Liver (tissue), 9 donors: ENCODE data around the gene MSL1. TPM values are rescaled to one million over a fixed set of nuclear protein-coding genes. Genes with fewer than 3 reads are reported as not detected.
A peak's percentile ranks its signal among the peaks of the same experiment; 100 is the strongest.

ENCODE experiments used
- DNase-seq: peaks from one replicate; pipeline ENCODE4 v3.0.0-alpha.2; 2017; ENCODE audit warnings: low spot score
- H3K27ac ChIP-seq, 2 donors: one replicate each; pipeline ENCODE4 v1.7.0; 2013; ENCODE audit warnings: inconsistent platforms in 2 of 2, low read length in 2 of 2, control low read depth in 1 of 2, low read depth in 1 of 2, mild to moderate bottlenecking in 1 of 2
- H3K27me3 ChIP-seq, 4 donors: one replicate each; pipeline versions ENCODE4 v1.6.1 to v1.7.0; 2013; ENCODE audit warnings: low read length in 3 of 4, inconsistent platforms in 1 of 4, mild to moderate bottlenecking in 1 of 4, moderate library complexity in 1 of 4; ENCODE audit not compliant: control insufficient read depth in 4 of 4, insufficient read depth in 4 of 4
- H3K36me3 ChIP-seq, 4 donors: one replicate each; pipeline versions ENCODE4 v1.6.1 to v1.7.0; 2013; ENCODE audit warnings: low read length in 3 of 4, mild to moderate bottlenecking in 3 of 4, low read depth in 1 of 4, moderate library complexity in 1 of 4; ENCODE audit not compliant: control insufficient read depth in 4 of 4, insufficient read depth in 3 of 4
- H3K4me1 ChIP-seq, 4 donors: one replicate each; pipeline versions ENCODE4 v1.6.1 to v1.7.0; 2013; ENCODE audit warnings: low read length in 3 of 4, mild to moderate bottlenecking in 3 of 4, moderate library complexity in 1 of 4; ENCODE audit not compliant: control insufficient read depth in 4 of 4, insufficient read depth in 4 of 4
- H3K4me3 ChIP-seq, 3 donors: one replicate each; pipeline versions ENCODE4 v1.6.1 to v1.7.0; 2013; ENCODE audit warnings: low read length in 3 of 3, control low read depth in 1 of 3, low read depth in 1 of 3, mild to moderate bottlenecking in 1 of 3
- H3K9ac ChIP-seq, 2 donors: one replicate each; pipeline ENCODE4 v1.7.0; 2013; ENCODE audit warnings: low read length in 2 of 2, mild to moderate bottlenecking in 2 of 2, moderate library complexity in 2 of 2, control low read depth in 1 of 2, low read depth in 1 of 2
- H3K9me3 ChIP-seq, 4 donors: one replicate each; pipeline versions ENCODE4 v1.6.1 to v1.7.0; 2013; ENCODE audit warnings: low read length in 3 of 4; ENCODE audit not compliant: control insufficient read depth in 4 of 4
- ATF3 ChIP-seq: IDR thresholded peaks from 2 replicates; pipeline ENCODE4 v1.6.1; 2016; ENCODE audit warnings: antibody characterized with exemption
- CTCF ChIP-seq: fragments of 150-350 bp; IDR thresholded peaks from 2 replicates; pipeline ENCODE4 v1.5.1; 2017; ENCODE audit warnings: improper control_type of control experiment, low read depth, low read length; ENCODE audit not compliant: missing input control
- EGR1 ChIP-seq, 2 donors: IDR thresholded peaks; 2 replicates each; pipeline ENCODE4 v1.6.1; 2016 to 2018; ENCODE audit warnings: antibody characterized with exemption in 2 of 2, low read depth in 2 of 2
- FOXA1 ChIP-seq: IDR thresholded peaks from 2 replicates; pipeline ENCODE4 v1.6.1; 2016; ENCODE audit warnings: antibody characterized with exemption
- FOXA2 ChIP-seq: IDR thresholded peaks from 2 replicates; pipeline ENCODE4 v1.6.1; 2016; ENCODE audit warnings: antibody characterized with exemption
- GABPA ChIP-seq, 2 donors: IDR thresholded peaks in 1 of 2; conservative IDR thresholded peaks in 1 of 2; 2 replicates each; pipeline ENCODE4 v1.6.1; 2016; ENCODE audit warnings: antibody characterized with exemption in 2 of 2, mild to moderate bottlenecking in 1 of 2, moderate library complexity in 1 of 2
- HNF4A ChIP-seq, 2 donors: conservative IDR thresholded peaks; 2 replicates each; pipeline ENCODE4 v1.6.1; 2016; ENCODE audit warnings: antibody characterized with exemption in 2 of 2, mild to moderate bottlenecking in 2 of 2
- HNF4G ChIP-seq: IDR thresholded peaks from 2 replicates; pipeline ENCODE4 v1.6.1; 2016; ENCODE audit warnings: antibody characterized with exemption
- JUND ChIP-seq, 2 donors: IDR thresholded peaks; 2 replicates each; pipeline ENCODE4 v1.6.1; 2016; ENCODE audit warnings: antibody characterized with exemption in 2 of 2
- MAX ChIP-seq: IDR thresholded peaks from 2 replicates; pipeline ENCODE4 v1.6.1; 2016; ENCODE audit warnings: antibody characterized with exemption
- NR2F2 ChIP-seq: IDR thresholded peaks from 2 replicates; pipeline ENCODE4 v1.6.1; 2016; ENCODE audit warnings: antibody characterized with exemption
- RAD21 ChIP-seq, 2 donors: IDR thresholded peaks; 2 replicates each; pipeline ENCODE4 v1.6.1; 2016; ENCODE audit warnings: antibody characterized with exemption in 2 of 2, mild to moderate bottlenecking in 2 of 2
- REST ChIP-seq: IDR thresholded peaks from 2 replicates; pipeline ENCODE4 v1.6.1; 2016; ENCODE audit warnings: antibody characterized with exemption, mild to moderate bottlenecking
- RXRA ChIP-seq, 2 donors: IDR thresholded peaks; 2 replicates each; pipeline ENCODE4 v1.6.1; 2017 to 2018; ENCODE audit warnings: antibody characterized with exemption in 2 of 2, mild to moderate bottlenecking in 1 of 2
- SP1 ChIP-seq: IDR thresholded peaks from 2 replicates; pipeline ENCODE4 v1.6.1; 2018; ENCODE audit warnings: antibody characterized with exemption, mild to moderate bottlenecking
- TAF1 ChIP-seq: conservative IDR thresholded peaks from 2 replicates; pipeline ENCODE4 v1.6.1; 2016; ENCODE audit warnings: antibody characterized with exemption, mild to moderate bottlenecking
- YY1 ChIP-seq: IDR thresholded peaks from 2 replicates; pipeline ENCODE4 v1.6.1; 2016; ENCODE audit warnings: antibody characterized with exemption, mild to moderate bottlenecking
- ZBTB33 ChIP-seq: IDR thresholded peaks from 2 replicates; pipeline ENCODE4 v1.6.1; 2016; ENCODE audit warnings: antibody characterized with exemption
- WGBS: extraction: QIAGEN DNeasy Blood & Tissue Kit; methylation state at CpG from one replicate; pipeline ENCODE4 v1.1.7; 2013; 5-methylcytosine and 5-hydroxymethylcytosine counted together
- polyA plus RNA-seq, 2 donors: library from polyadenylated mRNA; stranded (reverse) in 1 of 2; unstranded in 1 of 2; fragments of 200-250 nt in 1 of 2; fragments of >200 nt in 1 of 2; fragmentation: Nextera tagmentation in 1 of 2; extraction: Ambion mirVana in 1 of 2; gene quantifications; one replicate each; pipeline versions ENCODE4 v1.2.1 to v1.2.3, GENCODE V29; 2013 to 2015
- total RNA-seq, 2 donors: library from RNA; depleted of rRNA; stranded (reverse); fragments of >200 nt; gene quantifications; one replicate each; pipeline ENCODE4 v1.2.3, GENCODE V29; 2014
- donor health status: healthy.
- donor health status: healthy.
- donor health status: healthy.
- donor health status: healthy.
- donor health status: healthy.

MSL1 gene
- total and polyA plus RNA-seq, 4 donors = 7.9 to 43.7 (median 23.6) TPM

GRCh38 chr17:40177275-40177874 lies 55.6 kb downstream of the MSL1 start, which contains the start of gene RAPGEFL1:
Gene RAPGEFL1, plus strand, starts transcription at chr17:40177470. Its CDS starts 392 bp downstream, at chr17:40177862.
- under 1% methylated on average over 57 of the region's 57 CpGs for WGBS
- Histone ChIP-seq H3K36me3 (no peaks in the 10 kb centered on the region), H3K4me3 (peak within 1 kb of the TSS in 2 of 3 donors; percentile 52 to 62), H3K27ac (peak within 1 kb of the TSS; percentile 36 to 46), H3K9me3 (no peaks in the 10 kb centered on the region), H3K27me3 (no peaks in the 10 kb centered on the region), H3K9ac (no peak within 1 kb of the TSS), H3K4me1 (peaks cover 18 to 45% (median 30%) of the 10 kb centered on the region in 4 donors)
- TF ChIP-seq FOXA2 (no peak), EGR1 (IDR thresholded peaks at IDR 0.05; ENCODE audit: low read depth in 2 of 2) (peak; percentile 74 to 86), MAX (peak; percentile 21), RXRA (IDR thresholded peaks at IDR 0.05) (peak in 1 of 2 donors; percentile 20)
- peak; percentile 84 for DNase-seq

- TF ChIP-seq CTCF (no peak), REST (no peak), RAD21 (IDR thresholded peaks at IDR 0.05) (no peak), HNF4A (conservative IDR thresholded peaks at IDR 0.05) (no peak), NR2F2 (no peak), YY1 (no peak), SP1 (no peak), FOXA1 (no peak), HNF4G (no peak), GABPA (IDR thresholded peaks at IDR 0.05 in 1 of 2, conservative IDR thresholded peaks at IDR 0.05 in 1 of 2) (no peak), RXRA (IDR thresholded peaks at IDR 0.05) (no peak), JUND (IDR thresholded peaks at IDR 0.05) (no peak), FOXA2 (no peak), ZBTB33 (no peak), MAX (no peak), EGR1 (IDR thresholded peaks at IDR 0.05; ENCODE audit: low read depth in 2 of 2) (no peak), ATF3 (no peak), TAF1 (no peak)
- Histone ChIP-seq H3K36me3 (peaks cover 0 to 2% (median 0%) of the 10 kb centered on the region in 4 donors), H3K9ac (no peak overlapping the region), H3K4me3 (peak overlapping the region in 1 of 3 donors; percentile 62), H3K27me3 (no peaks in the 10 kb centered on the region), H3K9me3 (no peaks in the 10 kb centered on the region), H3K27ac (no peak overlapping the region), H3K4me1 (peaks cover 18 to 43% (median 27%) of the 10 kb centered on the region in 4 donors)
- 51% methylated on average over 45 of the region's 46 CpGs for WGBS
- DNase-seq = no peak
Observed at GRCh38 chr17:40178021-40178601, 56.3 kb downstream of the MSL1 start.
